Thyroid gland (tissue), 4 donors: ENCODE measurements around the gene GSTT4.

Experiments
- POLR2A ChIP-seq, 2 donors: fragments of 450-650 bp; IDR thresholded peaks; one replicate each; pipeline ENCODE4 v1.6.1; 2017; ENCODE audit warnings: antibody characterized with exemption in 2 of 2, mild to moderate bottlenecking in 2 of 2, moderate library complexity in 1 of 2
- TF ChIP-seq, protein P1 (sequence below), 6 experiments: fragments of 200-600 bp in 3 of 6; fragments of 450-650 bp in 3 of 6; sonication (generic) in 3 of 6; IDR thresholded peaks; one replicate each; pipeline ENCODE4 v1.5.1; 2016 to 2019; ENCODE audit warnings: antibody characterized with exemption in 6 of 6, mild to moderate bottlenecking in 2 of 6, inconsistent platforms in 1 of 6, moderate library complexity in 1 of 6

- TF ChIP-seq, protein P1, sequence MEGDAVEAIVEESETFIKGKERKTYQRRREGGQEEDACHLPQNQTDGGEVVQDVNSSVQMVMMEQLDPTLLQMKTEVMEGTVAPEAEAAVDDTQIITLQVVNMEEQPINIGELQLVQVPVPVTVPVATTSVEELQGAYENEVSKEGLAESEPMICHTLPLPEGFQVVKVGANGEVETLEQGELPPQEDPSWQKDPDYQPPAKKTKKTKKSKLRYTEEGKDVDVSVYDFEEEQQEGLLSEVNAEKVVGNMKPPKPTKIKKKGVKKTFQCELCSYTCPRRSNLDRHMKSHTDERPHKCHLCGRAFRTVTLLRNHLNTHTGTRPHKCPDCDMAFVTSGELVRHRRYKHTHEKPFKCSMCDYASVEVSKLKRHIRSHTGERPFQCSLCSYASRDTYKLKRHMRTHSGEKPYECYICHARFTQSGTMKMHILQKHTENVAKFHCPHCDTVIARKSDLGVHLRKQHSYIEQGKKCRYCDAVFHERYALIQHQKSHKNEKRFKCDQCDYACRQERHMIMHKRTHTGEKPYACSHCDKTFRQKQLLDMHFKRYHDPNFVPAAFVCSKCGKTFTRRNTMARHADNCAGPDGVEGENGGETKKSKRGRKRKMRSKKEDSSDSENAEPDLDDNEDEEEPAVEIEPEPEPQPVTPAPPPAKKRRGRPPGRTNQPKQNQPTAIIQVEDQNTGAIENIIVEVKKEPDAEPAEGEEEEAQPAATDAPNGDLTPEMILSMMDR (IDR thresholded peaks at IDR 0.05) = no peak
- no peak for TF ChIP-seq POLR2A (IDR thresholded peaks at IDR 0.05)
Observed at GRCh38 chr22:24002851-24003250, 2.4 kb downstream of the GSTT4 start.
